Stimulated activated CD4-positive, alpha-beta T cell treated with anti-CD3 and anti-CD28 coated beads, Interleukin-2, amount 100 ng/mL, for 24 hours (primary cell): ENCODE data around the gene DDX51.

Source experiments
- DNase-seq, 2 donors: peaks; one replicate each; pipeline ENCODE4 v3.0.0-alpha.2; 2020

The DDX51 gene

DNA sequence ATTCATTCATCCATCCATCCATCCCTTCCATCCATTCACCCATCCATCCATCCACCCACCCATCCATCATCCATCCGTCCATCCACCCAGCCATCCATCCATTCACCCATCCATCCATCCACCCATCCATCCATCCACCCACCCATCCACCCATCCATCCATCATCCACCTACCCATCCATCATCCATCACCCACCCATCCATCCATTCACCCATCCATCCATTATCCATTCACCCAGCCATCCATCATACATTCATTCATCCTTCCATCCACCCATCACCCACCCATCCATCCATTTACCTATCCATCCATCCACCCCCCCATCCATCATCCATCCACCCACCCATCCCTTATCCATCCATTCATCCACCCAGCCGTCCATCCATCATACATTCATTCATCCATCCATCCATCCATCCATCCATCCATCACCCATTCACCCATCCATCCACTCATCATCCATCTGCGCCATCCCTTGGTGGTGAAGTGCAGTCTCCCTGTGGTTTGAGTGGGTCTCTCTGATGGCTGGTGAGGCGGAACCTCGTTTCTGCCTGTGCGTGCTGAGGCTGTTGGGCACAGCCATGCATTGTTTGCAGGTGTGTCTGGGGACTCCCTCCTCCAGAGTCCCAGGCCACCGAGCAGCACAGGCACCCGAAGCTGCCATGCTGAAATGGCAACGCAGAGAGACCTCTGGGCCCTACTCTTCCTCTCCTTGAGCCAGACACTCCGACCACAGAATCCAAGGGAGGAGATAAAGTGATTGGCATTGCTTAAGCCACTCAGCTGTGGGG lies 22.9 kb upstream of the DDX51 start:
- DNase-seq, result no peak

DNA sequence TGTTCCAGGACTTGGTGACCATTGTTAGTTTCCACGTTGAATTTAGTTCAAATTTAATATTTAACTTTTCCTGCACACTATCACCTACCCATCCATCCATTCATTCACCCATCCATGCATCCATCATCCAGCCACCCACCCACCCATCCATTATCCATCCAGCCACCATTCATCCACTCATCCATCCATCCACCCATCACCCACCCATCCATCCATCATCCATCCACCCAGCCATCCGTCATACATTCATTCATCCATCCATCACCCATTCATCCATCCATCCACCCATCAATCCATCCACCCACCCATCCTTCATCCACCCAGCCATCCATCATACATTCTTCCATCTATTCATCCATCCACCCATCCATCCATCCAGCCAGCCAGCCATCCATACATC lies 22.0 kb upstream of the DDX51 start:
- no peak for DNase-seq

DNA sequence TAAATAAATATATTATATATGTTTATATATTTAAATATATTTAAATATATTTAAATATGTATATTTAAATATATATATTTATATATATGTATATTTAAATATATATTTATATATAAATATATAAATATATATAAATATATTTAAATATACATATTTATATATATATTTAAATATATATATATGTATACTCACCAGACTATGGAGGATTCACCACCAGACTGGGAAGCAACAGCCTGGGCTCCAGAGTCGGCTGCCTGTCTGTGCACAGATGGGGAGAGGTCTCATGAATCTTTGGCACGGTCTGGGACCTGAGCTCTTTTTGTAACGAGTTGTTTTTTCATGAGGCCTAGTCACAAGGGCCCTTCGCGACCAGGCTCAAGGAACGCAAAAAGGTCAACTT lies 21.5 kb upstream of the DDX51 start:
- DNase-seq, result no peak

DNA sequence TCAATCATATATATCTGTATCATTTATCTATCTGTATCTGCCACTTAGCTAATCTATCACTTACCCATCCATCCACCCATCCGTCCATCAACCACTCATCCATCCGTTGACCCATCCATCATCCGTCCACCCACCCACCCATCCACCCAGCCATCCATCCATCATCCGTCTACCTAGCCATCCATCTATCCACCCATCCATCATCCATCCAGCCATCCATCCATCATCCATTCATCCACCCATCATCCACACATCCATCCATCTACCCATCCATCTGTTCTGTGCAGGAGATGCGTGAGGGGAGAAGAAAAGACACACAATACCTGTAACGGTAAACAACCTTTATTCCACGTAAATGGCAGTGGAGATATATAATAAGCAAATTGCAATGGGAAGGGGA lies 20.3 kb upstream of the DDX51 start:
- DNase-seq, result no peak

DNA sequence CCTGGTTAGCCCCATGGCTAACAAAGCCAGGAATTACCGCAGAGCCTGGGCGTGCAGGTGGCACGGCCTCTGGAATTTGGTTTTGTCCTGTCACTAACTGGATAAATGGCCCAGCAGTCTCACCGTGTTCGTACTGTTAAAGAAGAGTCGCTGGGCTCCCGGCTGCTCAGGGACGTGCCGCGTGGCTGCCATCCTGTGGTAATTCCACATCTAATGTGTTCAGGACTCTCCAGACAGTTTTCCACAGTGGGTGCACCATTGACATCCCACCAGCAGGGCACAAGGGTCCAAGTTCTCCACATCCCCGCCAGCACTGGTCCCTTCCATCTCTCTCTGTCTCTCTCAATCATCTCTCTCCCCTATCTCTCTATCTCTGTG lies 19.8 kb upstream of the DDX51 start:
- DNase-seq, result no peak

DNA sequence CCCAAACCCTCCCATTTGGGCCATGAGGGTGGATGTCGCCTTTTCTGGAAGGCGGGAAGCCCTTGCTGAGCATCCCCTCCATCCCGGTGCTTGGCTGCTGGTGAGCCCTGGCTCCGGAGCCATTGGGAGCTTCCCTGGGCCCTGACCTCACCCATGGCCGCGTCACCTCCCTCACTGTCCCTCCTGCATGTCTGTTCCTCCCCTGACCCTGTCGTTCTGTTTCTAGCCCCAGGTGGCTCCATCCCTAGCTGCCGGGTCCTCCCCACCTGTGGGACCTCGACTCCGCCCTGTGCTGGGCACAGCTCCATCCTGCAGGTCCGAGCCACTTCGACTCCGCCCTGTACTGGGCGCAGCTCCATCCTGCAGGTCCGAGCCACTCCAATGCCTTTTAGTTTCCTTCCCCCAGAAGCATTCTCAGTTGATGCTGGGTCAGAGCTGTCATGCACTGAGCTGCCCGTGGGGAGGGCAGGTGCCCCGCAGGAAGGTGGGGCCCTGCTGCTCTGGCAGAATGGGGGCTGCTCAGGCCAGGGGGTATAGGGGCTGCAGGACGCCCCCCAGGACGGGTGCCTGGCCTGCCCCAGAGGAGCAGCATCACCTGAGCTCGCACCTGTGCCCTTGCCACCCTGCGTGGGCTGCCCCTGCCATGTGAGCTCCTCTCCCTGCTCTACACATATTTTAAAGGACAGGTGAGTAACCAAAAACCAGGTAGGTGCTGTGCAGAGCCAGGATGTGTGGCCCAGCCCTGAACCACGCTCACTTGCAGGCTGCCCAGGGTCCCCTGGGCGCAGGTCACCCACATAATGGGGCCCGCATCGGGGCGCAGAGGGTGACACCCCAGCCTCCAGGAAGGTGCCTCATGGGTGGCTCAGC lies 19.2 kb upstream of the DDX51 start:
- no peak for DNase-seq

DNA sequence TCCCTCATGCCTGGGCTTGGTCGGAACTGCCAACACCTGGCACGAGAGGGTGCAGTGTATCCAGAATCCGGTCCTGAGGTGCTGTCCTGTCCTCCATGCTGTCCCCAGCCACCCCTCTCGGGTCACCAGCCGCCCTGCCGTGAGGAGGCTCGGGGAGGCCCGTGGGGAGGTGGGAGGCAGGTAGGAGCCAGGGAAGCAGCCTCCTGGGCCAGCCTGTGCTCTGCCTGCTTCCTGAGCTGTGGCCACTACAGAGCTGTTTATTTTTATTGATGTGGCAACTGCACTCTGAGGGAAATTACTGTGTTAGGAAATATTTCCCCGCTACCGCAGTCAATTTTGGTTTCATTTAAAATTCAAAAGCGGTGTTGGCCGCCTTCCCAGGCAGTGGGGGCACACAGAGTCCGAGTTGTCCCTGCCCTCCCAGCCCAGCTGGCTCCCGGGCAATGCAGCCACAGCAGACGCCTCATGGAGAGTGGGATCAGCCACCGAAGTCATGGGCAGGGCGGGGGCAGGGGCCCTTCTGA lies 18.5 kb upstream of the DDX51 start:
- no peak for DNase-seq

DNA sequence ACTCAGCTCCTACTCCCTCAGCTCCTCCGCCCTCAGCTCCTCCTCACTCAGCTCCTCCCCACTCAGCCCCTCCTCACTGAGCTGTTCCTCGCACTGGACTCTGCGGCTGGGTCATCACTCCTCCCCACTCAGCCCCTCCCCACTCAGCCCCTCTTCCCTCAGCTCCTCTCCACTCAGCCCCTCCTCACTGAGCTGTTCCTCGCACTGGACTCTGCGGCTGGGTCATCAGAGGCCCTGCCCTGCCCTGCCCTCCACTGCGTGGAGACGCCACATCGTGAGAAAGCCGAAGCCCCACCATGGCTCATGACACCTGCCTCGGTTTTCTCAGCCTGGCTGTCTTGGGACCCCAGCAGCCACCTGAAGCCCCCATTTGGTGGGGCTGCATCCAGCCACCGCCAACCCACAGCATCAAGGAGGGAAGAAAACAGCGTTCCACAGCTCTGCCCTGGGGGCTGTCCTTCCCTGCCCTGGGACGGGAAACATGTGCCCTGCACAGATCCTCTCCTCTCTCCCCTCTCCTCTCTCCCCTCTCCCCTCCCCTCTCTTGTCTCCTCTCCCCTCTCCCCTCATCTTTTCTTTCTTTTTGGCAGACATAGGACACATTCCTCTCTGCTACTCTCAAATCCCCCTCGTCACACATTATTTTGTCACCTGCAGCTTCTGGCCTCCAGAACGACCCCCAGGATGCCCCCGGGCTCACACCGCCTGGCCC lies 17.8 kb upstream of the DDX51 start:
- DNase-seq, result no peak

DNA sequence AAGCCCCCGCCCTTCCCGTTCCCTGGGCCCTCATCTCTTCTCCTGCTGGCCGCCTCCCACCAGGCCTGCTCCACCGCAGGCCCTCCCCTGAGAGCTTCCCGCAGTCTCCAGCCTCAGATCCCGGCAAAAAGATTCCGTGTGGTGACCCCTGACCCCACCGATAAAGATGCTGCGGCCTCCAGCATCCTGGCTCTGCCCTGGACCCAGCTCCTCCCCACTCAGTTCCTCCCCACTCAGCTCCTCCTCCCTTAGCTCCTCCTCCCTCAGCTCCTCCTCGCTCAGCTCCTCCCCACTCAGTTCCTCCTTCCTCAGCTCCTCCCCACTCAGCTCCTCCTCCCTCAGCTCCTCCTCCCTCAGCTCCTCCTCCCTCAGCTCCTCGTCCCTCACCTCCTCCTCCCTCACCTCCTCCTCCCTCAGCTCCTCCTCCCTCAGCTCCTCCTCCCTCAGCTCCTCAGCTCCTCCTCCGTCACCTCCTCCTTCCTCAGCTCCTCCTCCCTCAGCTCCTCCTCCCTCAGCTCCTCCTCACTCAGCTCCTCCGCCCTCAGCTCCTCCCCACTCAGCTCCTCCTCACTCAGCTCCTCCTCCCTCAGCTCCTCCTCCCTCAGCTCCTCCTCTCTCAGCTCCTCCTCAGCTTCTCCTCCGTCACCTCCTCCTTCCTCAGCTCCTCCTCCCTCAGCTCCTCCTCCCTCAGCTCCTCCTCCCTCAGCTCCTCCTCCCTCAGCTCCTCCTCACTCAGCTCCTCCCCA lies 17.1 kb upstream of the DDX51 start:
- no peak for DNase-seq

DNA sequence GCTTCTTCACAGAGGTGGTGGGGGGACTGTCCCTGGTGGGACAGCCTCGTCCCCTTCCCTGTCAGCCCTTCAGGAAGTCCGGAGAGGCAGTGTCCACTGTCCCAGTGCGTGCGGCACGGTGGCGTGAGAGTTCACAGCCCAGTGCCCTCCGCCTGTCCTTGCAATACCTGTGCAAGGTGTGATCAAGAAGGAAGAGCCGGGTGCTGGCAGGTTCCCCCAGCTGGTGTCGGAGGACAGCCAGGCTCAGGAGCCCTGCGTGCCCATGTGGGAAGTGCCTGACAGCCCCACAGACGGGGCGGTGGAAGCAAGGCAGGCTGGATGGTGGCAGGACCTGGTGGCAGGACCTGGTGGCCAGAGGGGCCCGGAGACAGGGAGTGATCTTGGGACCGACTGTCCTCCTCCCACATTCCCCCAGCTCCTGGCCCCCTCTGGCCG lies 16.5 kb upstream of the DDX51 start:
- no peak for DNase-seq

DNA sequence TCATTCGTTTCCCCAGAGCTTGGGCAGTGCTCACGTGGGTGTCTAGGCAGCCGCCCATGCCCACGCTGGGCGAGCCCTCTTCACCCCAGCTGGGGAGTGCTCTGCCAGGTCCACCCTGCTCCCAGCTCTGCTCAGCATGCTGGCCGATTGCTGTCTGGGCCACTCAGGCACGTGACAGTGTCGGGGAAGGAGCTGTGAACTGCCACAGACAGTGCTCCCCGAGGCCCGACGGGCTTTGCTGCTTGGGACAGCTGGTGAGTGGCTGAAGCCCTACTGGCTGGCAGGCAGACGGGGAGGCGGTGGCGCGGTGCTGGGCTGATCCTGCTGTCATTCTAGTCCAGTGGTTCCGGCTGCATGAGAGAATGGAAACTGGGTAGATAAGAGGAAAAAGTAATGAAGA lies 15.9 kb upstream of the DDX51 start:
- no peak for DNase-seq

DNA sequence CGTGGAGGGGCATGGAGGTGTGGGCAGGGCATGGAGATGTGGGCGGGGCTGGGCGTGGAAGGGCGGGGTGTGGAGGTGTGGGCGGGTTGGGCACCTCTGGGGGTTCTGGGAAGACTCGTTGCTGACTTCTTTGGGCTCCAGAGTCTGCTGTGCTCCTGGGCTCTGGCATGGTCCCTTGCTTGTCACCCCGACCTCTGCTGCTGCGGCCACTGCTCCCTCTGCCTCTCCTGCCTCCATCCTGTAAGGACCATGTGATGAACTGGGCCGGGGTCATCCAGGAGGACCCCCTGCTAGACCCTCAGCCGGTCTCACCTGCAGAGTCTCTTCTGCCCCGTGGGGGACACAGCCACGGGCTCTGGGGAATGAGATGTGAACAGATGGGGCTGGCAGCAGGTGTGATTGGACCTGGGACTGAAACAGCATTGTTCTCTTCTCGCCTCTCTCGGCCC lies 15.5 kb upstream of the DDX51 start:
- DNase-seq, result no peak

DNA sequence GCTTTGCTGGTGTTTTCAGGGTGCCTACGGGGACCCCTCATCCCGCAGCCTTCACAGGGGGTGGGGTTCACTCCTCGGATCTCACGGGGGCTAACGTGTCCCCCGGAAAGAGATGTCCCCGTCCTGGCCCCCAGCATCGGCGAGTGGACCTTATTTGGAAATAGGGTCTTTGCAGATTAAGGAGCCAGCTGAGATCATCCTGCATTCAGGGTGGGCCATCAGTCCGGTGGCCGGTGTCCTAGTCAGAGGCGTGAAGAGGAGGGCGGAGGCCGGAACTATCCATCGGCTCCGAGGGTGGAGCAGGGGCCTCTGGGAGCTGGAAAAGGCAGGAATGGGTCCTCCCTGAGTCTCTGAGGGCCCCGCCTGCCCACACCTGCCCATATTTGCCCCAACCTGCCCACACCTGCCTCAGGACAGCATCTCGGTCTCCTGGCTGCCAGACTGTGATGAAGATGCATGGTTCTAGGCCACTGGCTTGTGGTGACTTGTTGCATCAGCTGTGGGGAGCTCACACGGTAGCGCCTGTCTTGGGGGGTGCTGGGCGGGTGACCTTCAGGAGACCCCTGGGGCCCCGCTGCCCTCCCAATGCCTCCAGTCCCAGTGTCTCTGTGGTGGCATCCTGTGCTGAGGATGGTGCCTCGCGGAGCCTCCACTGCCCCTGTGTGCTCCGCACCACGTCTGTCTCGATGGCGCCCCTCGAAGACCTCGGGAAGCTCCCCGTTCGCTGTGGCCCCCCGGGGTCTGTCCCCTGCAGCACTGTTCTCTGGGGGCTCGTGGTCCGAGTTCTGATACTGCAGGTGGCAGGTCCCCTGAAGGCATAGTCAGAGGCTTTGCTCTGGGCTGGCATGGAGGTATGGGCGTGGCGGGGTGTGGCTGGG lies 14.8 kb upstream of the DDX51 start:
- DNase-seq, result no peak

DNA sequence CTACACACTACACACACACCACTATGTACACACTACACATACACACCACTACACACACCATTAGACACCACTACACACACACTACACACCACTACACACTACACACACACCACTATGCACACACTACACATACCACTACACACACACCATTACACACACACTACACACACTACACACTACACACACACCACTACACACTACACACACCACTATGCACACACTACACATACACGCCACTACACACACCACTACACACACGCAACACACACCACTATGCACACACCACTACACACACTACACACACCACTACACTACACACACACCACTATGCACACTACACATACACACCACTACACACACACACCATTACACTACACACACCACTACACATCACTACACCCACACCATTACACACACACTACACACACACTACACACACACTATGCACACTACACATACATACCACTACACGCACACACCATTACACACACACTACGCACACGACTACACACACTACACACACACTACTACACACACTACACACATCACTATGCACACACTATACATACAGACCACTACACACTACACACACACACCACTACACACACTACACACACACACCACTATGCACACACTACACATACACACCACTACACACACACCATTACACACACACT lies 13.8 kb upstream of the DDX51 start:
- DNase-seq, result no peak

DNA sequence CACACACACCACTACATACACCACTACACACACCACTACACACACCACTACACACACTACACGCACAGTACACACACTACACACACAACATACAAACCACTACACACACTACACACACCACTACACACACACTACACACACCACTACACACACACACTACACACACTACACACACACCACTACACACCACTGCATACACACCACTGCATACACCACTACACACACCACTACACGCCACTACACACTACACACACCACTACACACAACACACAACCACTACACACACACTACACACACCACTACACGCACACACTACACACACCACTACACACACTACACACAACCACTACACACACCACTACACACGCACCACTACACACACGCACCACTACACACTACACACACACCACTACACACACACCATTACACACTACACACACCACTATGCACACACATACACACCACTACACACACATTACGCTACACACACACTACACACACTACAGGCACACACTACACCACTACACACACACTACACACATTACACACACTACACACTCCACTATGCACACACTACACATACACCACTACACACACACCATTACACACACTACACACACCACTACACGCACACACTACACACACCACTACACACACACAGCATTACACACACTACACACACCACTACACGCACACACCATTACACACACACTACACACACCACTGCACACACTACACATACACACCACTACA lies 12.6 kb upstream of the DDX51 start:
- DNase-seq, result no peak

DNA sequence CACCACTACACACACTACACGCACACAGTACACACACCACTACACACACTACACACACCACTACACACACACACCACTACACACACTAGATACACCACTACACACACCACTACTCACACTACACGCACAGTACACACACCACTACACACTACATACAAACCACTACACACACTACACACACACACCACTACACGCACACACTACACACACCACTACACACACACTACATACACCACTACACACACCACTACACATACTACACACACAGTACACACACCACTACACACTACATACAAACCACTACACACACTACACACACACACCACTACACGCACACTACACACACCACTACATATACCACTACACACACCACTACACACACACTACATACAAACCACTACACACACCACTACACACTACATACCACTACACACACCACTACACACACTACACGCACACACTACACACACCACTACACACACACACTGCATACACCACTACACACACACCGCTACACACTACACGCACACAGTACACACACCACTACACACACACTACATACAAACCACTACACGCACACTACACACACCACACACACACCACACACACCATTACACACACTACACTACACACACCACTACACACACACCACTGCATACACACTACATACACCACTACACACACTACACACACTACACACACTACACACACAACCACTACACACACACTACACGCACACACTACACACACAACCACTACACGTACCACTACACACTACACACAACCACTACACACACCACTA lies 11.9 kb upstream of the DDX51 start:
- no peak for DNase-seq

DNA sequence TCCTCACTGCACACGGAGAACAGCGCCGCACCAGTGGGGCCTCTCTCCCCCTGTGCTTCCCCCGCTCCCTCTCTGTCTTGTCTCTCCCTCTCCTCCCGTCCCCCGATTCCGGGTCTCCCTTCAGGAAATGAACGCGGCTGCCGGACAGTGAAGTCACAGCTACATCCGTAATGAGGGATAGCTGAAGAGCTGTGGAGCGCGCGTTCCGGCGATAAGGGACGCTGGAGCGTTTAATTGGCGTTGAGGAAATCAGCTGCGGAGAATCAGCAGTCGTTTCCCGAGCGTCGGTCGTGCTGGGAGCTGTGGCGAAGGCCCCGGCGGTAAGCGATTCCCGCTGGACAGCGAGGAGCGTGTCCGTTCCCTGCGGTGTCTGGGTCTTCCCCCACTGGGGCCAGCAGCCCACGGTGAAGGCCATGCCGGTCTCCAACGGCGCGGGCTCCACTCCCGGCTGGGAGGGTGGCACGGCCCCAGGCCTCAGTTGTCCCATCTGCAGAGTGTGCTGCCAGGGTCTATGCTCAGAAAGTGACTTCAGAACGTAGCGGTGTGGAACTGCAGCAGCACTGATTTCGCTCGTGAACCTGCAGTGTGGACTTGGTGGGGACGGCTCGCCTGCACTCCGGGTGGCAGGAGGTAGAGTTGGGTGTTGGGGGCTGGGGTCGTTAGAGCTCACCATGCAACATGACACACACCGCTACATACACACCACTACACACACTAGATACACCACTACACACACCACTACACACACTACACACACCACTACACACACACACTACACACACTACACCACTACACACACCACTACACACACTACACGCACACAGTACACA lies 11.0 kb upstream of the DDX51 start:
- no peak for DNase-seq

DNA sequence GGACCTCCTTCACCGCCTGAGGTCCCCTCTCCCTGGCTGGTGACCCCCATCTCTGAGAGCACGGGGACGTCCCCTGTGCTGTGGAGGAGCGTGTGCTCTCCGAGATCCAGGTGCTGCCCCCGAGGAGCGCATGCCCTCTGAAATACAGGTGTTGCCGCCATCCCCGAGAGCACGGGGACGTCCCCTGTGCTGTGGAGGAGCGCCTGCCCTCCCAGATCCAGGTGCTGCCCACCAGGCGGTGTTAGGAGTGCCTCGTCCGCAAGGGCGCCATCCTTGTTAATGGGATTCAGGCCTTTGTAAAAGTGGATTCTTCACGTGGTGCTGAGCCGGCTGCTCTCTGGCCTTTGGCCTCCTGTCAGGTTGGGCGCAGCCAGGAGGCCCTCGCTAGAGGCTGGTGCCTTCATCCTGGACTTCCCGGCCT lies 10.2 kb upstream of the DDX51 start:
- no peak for DNase-seq
